Sigmoid colon (tissue), 7 donors: ENCODE data around the gene CASZ1. TPM values are rescaled to one million over a fixed set of nuclear protein-coding genes. Genes with fewer than 3 reads are reported as not detected.
A peak's percentile ranks its signal among the peaks of the same experiment; 100 is the strongest.

ENCODE experiments used
- DNase-seq: peaks from one replicate; pipeline ENCODE4 v3.0.0-alpha.2; 2019
- H3K27ac ChIP-seq, 4 donors: fragments of 200-600 bp; sonication (generic); one replicate each; pipeline ENCODE4 v1.5.1; 2016 to 2019; ENCODE audit warnings: mild to moderate bottlenecking in 1 of 4
- H3K27me3 ChIP-seq, 3 donors: fragments of 200-600 bp; sonication (generic); one replicate each; pipeline ENCODE4 v1.5.1; 2019; ENCODE audit warnings: mild to moderate bottlenecking in 1 of 3
- H3K36me3 ChIP-seq, 4 donors: fragments of 200-600 bp; sonication (generic); one replicate each; pipeline ENCODE4 v1.5.1; 2016 to 2019
- H3K4me1 ChIP-seq, 4 donors: fragments of 200-600 bp; sonication (generic); one replicate each; pipeline ENCODE4 v1.5.1; 2017 to 2019
- H3K4me3 ChIP-seq, 4 donors: fragments of 200-600 bp; sonication (generic); one replicate each; pipeline ENCODE4 v1.5.1; 2017 to 2019; ENCODE audit warnings: mild to moderate bottlenecking in 2 of 4, moderate library complexity in 1 of 4
- H3K9me3 ChIP-seq, 4 donors: fragments of 200-600 bp in 3 of 4; sonication (generic) in 3 of 4; one replicate each; pipeline versions ENCODE4 v1.5.1 to v1.6.1; 2013 to 2019
- EP300 ChIP-seq, 4 donors: sonication (generic); formaldehyde crosslinking; IDR thresholded peaks; one replicate each; pipeline ENCODE4 v1.6.1; 2017; ENCODE audit warnings: antibody characterized with exemption in 4 of 4
- POLR2A ChIP-seq, 2 donors: fragments of 450-650 bp; IDR thresholded peaks; one replicate each; pipeline ENCODE4 v1.6.1; 2016; ENCODE audit warnings: antibody characterized with exemption in 2 of 2, mild to moderate bottlenecking in 2 of 2, moderate library complexity in 2 of 2
- POLR2AphosphoS5 ChIP-seq, 4 donors: sonication (generic); formaldehyde crosslinking; IDR thresholded peaks; one replicate each; pipeline ENCODE4 v1.6.1; 2017; ENCODE audit warnings: antibody characterized with exemption in 4 of 4
- WGBS, 2 donors: extraction: QIAGEN DNeasy Blood & Tissue Kit; methylation state at CpG; one replicate each; pipeline ENCODE4 v1.1.7; 2013; 5-methylcytosine and 5-hydroxymethylcytosine counted together
- intact Hi-C: fragments of 100-400 bp; cut with DNase I; formaldehyde crosslinking; loops from one replicate; pipeline ENCODE4 v1.15.1; 2023
- polyA plus RNA-seq, 3 donors: library from polyadenylated mRNA; stranded (reverse); fragments of 200-250 nt; gene quantifications; one replicate each; pipeline ENCODE4 v1.2.3, GENCODE V29; 2013
- total RNA-seq, 4 donors: library from RNA; depleted of rRNA; stranded (reverse); fragments of >200 nt; gene quantifications; one replicate each; pipeline ENCODE4 v1.1.0, GENCODE V29; 2016
- TF ChIP-seq, protein P1 (sequence below), 4 experiments: fragments of 450-650 bp in 3 of 4; fragments of 200-600 bp in 1 of 4; IDR thresholded peaks; one replicate each; pipeline ENCODE4 v1.5.1; 2016 to 2019; ENCODE audit warnings: antibody characterized with exemption in 4 of 4, mild to moderate bottlenecking in 3 of 4, moderate library complexity in 2 of 4
- donor health status: healthy with polysubstance abuse.
- donor health status: Bipolar disorder and iron deficiency.
- donor health status: healthy.

CASZ1 gene
- total and polyA plus RNA-seq, 7 donors: 4.2 to 47.9 (median 23.6) TPM

DNA sequence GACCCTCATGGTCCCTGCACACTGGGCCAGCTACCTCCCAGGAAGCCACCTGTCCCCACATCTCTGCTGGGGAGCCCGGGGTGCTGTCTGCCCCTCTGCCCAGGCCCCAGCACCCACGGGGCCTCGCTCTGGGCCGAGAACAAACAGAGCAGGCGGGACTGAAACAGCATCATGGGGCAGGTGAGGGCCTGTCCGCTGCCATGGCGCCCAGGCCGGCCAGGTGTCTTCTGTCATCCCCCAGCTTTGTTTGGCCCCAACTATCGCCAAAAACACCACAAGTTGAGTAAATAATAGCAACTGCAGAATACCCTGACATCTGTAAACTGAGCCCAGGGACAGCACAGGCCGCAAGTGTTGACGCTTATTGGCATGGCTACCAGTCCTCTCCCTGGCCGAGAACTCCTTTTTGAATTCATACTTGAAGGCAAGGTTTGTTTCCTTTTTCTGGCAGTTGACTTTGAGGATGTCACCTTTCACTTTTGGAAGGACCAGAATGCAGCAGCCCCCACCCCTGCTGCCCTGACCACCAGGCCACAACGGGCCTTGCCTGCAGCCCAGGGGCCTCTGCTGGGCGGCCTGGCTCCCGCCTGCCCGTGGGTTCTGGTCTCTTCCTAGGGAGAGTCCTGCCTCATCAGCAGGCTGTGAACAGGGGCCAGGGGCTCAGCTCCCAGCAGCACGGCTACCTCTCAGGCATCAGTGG, 152.7 kb downstream of the CASZ1 start:
- 88 to 91% methylated on average over 17 of the region's 17 CpGs for WGBS, 2 donors
- peaks cover 20 to 78% (median 48%) of the 10 kb centered on the region in 4 donors for H3K36me3 ChIP-seq
- H3K9me3 ChIP-seq: no peaks in the 10 kb centered on the region
- no peak for DNase-seq
- H3K4me1 ChIP-seq: peaks cover 0 to 62% (median 44%) of the 10 kb centered on the region in 4 donors
- intact Hi-C loops: loop anchor here (5.0 kb wide), 1 partner anchor 149 kb away; no protein-coding TSS in a partner anchor
- TF ChIP-seq POLR2AphosphoS5 (IDR thresholded peaks at IDR 0.05) (no peak), POLR2A (IDR thresholded peaks at IDR 0.05) (no peak), EP300 (IDR thresholded peaks at IDR 0.05) (no peak)
- TF ChIP-seq, protein P1, sequence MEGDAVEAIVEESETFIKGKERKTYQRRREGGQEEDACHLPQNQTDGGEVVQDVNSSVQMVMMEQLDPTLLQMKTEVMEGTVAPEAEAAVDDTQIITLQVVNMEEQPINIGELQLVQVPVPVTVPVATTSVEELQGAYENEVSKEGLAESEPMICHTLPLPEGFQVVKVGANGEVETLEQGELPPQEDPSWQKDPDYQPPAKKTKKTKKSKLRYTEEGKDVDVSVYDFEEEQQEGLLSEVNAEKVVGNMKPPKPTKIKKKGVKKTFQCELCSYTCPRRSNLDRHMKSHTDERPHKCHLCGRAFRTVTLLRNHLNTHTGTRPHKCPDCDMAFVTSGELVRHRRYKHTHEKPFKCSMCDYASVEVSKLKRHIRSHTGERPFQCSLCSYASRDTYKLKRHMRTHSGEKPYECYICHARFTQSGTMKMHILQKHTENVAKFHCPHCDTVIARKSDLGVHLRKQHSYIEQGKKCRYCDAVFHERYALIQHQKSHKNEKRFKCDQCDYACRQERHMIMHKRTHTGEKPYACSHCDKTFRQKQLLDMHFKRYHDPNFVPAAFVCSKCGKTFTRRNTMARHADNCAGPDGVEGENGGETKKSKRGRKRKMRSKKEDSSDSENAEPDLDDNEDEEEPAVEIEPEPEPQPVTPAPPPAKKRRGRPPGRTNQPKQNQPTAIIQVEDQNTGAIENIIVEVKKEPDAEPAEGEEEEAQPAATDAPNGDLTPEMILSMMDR (IDR thresholded peaks at IDR 0.05): no peak
- H3K27ac ChIP-seq: peak overlapping the region in 3 of 4 donors; percentile 77 to 88 (median 85)
- no peak overlapping the region for H3K4me3 ChIP-seq
- peaks cover 0 to 4% (median 0%) of the 10 kb centered on the region in 3 donors for H3K27me3 ChIP-seq

DNA sequence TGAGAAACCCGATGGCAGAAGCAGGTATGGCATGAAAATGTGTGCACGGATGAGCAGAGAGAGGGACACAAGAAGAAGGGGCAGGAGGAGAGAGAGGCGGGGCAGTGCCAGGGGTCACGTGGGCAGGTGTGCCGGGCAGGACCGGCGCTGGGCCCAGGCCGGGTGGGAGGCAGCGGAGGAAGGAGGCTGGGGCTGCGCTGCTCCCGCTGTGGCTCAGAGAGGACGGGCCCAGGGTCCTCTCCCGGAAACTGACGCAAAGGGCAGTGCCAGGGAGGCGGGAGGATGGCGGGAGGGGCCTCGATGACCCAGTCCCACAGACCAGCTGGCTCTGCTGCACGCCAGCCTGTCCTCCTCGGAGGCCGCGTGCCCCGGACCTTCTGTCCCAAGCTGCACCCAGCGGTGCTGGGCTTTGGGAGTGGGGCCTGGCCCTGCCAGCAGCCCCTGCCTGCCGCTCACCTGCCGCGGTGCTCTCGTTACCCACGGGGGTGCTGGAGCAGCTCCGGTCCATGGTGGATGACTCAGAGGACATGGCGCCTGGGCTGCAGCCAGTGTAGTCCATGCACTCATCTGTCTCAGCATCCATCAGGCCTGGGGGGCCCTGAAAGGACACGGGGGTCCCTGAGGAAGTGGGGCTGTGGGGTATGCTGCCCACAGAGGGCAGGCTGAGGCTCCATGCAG, 153.9 kb downstream of the CASZ1 start:
- Histone ChIP-seq H3K4me1 (peaks cover 0 to 62% (median 49%) of the 10 kb centered on the region in 4 donors), H3K9me3 (no peaks in the 10 kb centered on the region), H3K4me3 (no peak overlapping the region), H3K36me3 (peaks cover 20 to 71% (median 42%) of the 10 kb centered on the region in 4 donors), H3K27me3 (peaks cover 0 to 4% (median 0%) of the 10 kb centered on the region in 3 donors), H3K27ac (peak overlapping the region in 3 of 4 donors; percentile 77 to 88 (median 85))
- TF ChIP-seq, protein P1 (IDR thresholded peaks at IDR 0.05): no peak
- peak in 2 of 4 donors; percentile 21 to 27 for TF ChIP-seq POLR2AphosphoS5 (IDR thresholded peaks at IDR 0.05)
- intact Hi-C loops: loop anchor here (5.0 kb wide), 1 partner anchor 150 kb away; no protein-coding TSS in a partner anchor
- no peak for DNase-seq
- WGBS, 2 donors: 90 to 94% methylated on average over 31 of the region's 31 CpGs

GRCh38 chr1:10641976-10642375, 154.5 kb downstream of the CASZ1 start:
- TF ChIP-seq, protein P1 (IDR thresholded peaks at IDR 0.05): no peak
- no peak for TF ChIP-seq POLR2AphosphoS5 (IDR thresholded peaks at IDR 0.05)
- no peak for TF ChIP-seq EP300 (IDR thresholded peaks at IDR 0.05)
- no peak for TF ChIP-seq POLR2A (IDR thresholded peaks at IDR 0.05)
- Histone ChIP-seq H3K9me3 (no peaks in the 10 kb centered on the region), H3K27ac (peak overlapping the region in 3 of 4 donors; percentile 77 to 88 (median 85)), H3K4me1 (peaks cover 0 to 62% (median 51%) of the 10 kb centered on the region in 4 donors), H3K4me3 (no peak overlapping the region), H3K27me3 (peaks cover 0 to 4% (median 0%) of the 10 kb centered on the region in 3 donors), H3K36me3 (peaks cover 20 to 65% (median 37%) of the 10 kb centered on the region in 4 donors)
- intact Hi-C loops: loop anchor here (2.0 to 5.0 kb wide), 2 partner anchors 47 to 150 kb away; no protein-coding TSS in a partner anchor
- no peak for DNase-seq
- 92 to 94% methylated on average over 24 of the region's 24 CpGs for WGBS, 2 donors

GRCh38 chr1:10640843-10641553, 155.4 kb downstream of the CASZ1 start:
- Histone ChIP-seq H3K9me3 (no peaks in the 10 kb centered on the region), H3K4me3 (no peak overlapping the region), H3K27ac (peak overlapping the region; percentile 60 to 88 (median 81)), H3K4me1 (peaks cover 0 to 63% (median 51%) of the 10 kb centered on the region in 4 donors), H3K27me3 (peaks cover 0 to 4% (median 0%) of the 10 kb centered on the region in 3 donors), H3K36me3 (peaks cover 20 to 56% (median 30%) of the 10 kb centered on the region in 4 donors)
- DNase-seq: no peak
- TF ChIP-seq EP300 (IDR thresholded peaks at IDR 0.05) (no peak), POLR2AphosphoS5 (IDR thresholded peaks at IDR 0.05) (no peak), POLR2A (IDR thresholded peaks at IDR 0.05) (no peak)
- intact Hi-C loops: loop anchor here (2.0 to 5.0 kb wide), 2 partner anchors 48 to 151 kb away; no protein-coding TSS in a partner anchor
- WGBS, 2 donors: 88% methylated on average over 16 of the region's 16 CpGs
